ENCODE results near the gene VPS37D. TPM values are rescaled to one million over a fixed set of nuclear protein-coding genes. Genes with fewer than 3 reads are reported as not detected.

VPS37D gene
- total and polyA plus RNA-seq, 8 donors: 0.55 to 2.4 (median 2.2) TPM; not detected in 4

DNA sequence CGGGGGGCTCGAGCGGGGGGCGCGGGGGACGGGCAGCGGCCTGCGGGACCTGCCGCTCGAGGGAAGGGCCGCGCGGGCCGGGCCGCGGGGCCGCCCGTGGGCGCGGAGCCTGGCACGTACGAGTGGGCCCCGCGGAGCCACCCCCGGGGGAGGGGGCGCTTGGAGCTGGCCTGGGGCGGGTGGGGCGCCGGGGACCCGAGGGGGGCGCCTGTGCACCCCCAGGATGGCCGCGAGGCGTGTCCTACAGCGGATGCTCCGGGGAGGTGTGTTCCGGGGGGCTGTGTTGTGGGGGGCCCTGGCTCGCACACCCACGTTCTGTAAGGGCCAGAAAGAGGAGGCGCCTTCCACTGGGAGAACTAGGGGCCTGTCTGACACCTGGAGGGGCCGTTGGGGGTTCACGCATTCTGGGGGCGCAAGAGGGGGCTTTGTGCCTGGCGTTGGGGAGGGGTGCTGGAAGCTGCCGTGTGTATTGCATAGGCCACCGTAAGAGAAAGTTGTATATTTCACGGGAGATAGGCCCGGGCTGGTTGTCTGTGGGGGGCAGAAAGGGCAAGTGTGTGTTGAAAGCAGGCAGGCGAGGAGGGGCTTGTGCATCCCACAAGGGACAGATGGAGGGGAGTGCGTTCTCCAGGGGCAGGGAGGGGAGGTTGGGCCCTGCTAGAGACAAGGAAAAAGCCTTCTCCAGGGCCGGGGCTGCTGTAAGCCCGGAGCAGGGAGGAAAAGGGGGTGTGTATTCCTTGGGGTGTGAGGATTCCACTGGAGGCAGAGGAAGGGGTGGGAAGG lies 663 bp downstream of the VPS37D start:
- intact Hi-C loops (cut with DNase I; ENCODE audit: low total_unique reads): no loop called here
- WGBS, 5 donors: 1 to 5% (median 2%) methylated on average over 12 to 52 of the region's 52 CpGs

DNA sequence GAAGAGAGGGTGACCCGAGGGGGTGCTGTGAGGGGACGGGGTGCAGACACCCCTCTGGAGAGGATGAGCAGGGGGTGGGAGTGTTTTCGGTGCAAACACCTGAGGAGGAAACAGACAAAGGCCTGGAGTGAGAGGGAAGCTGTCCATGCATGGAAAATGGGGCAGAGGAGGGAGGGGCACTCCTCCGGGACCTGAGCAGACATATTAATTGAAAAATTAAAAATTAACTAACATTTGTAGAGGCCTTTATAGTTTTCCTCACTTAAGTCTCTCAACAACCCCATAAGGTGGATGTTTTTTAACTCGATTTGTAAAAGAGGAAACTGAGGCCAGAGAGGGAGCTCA lies 1.2 kb downstream of the VPS37D start:
- Histone ChIP-seq H3K4me3 (peak overlapping the region; percentile 64 to 85 (median 66)), H3K36me3 (no peaks in the 10 kb centered on the region)
- TF ChIP-seq POLR2AphosphoS5 (IDR thresholded peaks at IDR 0.05) (no peak), EP300 (IDR thresholded peaks at IDR 0.05) (no peak), POLR2A (IDR thresholded peaks at IDR 0.05) (no peak)
- TF ChIP-seq, protein P1, sequence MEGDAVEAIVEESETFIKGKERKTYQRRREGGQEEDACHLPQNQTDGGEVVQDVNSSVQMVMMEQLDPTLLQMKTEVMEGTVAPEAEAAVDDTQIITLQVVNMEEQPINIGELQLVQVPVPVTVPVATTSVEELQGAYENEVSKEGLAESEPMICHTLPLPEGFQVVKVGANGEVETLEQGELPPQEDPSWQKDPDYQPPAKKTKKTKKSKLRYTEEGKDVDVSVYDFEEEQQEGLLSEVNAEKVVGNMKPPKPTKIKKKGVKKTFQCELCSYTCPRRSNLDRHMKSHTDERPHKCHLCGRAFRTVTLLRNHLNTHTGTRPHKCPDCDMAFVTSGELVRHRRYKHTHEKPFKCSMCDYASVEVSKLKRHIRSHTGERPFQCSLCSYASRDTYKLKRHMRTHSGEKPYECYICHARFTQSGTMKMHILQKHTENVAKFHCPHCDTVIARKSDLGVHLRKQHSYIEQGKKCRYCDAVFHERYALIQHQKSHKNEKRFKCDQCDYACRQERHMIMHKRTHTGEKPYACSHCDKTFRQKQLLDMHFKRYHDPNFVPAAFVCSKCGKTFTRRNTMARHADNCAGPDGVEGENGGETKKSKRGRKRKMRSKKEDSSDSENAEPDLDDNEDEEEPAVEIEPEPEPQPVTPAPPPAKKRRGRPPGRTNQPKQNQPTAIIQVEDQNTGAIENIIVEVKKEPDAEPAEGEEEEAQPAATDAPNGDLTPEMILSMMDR (IDR thresholded peaks at IDR 0.05): no peak

More for the DNA sequence above, 663 bp downstream of the VPS37D start:
- H3K9me3 ChIP-seq: peaks cover 0 to 2% (median 1%) of the 10 kb centered on the region in 4 donors
- peaks cover 18 to 27% (median 22%) of the 10 kb centered on the region in 4 donors for H3K4me1 ChIP-seq
- H3K36me3 ChIP-seq: no peaks in the 10 kb centered on the region
- TF ChIP-seq EP300 (IDR thresholded peaks at IDR 0.05) (no peak), POLR2A (IDR thresholded peaks at IDR 0.05) (no peak), POLR2AphosphoS5 (IDR thresholded peaks at IDR 0.05) (no peak)
- TF ChIP-seq, protein P1 (IDR thresholded peaks at IDR 0.05): no peak
- DNase-seq: peak in 1 of 2 donors; percentile 56
- peaks cover 0 to 20% (median 5%) of the 10 kb centered on the region in 3 donors for H3K27me3 ChIP-seq
- peak overlapping the region; percentile 64 to 85 (median 66) for H3K4me3 ChIP-seq
- H3K27ac ChIP-seq: peak overlapping the region in 2 of 5 donors; percentile 67 to 77

DNA sequence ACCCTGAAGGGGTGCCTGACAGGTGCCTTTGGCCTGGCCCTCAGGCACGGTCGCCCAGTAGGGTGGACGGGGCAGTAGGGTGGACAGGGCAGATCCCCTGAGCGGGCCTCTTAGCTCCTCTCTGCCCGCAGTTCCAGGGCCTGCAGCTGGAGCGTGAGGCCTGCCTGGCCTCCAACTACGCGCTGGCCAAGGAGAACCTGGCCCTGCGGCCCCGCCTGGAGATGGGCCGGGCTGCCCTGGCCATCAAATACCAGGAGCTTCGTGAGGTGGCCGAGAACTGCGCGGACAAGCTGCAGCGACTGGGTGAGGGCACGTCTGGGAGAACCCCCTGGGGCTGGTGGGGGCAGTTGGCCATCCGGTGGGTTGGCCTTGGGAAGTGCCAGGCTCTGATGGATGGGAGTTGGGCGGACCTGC lies 1.7 kb downstream of the VPS37D start:
- H3K9me3 ChIP-seq: no peaks in the 10 kb centered on the region
- intact Hi-C loops (cut with DNase I; ENCODE audit: low total_unique reads): no loop called here
- H3K4me3 ChIP-seq: peak overlapping the region in 1 of 4 donors; percentile 64
- TF ChIP-seq, protein P1 (IDR thresholded peaks at IDR 0.05): no peak
- TF ChIP-seq POLR2A (IDR thresholded peaks at IDR 0.05) (no peak), EP300 (IDR thresholded peaks at IDR 0.05) (no peak), POLR2AphosphoS5 (IDR thresholded peaks at IDR 0.05) (no peak)
- 68 to 82% (median 74%) methylated on average over 7 to 19 of the region's 19 CpGs for WGBS, 5 donors
- H3K27me3 ChIP-seq: peaks cover 0 to 15% (median 5%) of the 10 kb centered on the region in 3 donors
- no peak overlapping the region for H3K27ac ChIP-seq
- H3K36me3 ChIP-seq: no peaks in the 10 kb centered on the region
- H3K4me1 ChIP-seq: peaks cover 18 to 27% (median 22%) of the 10 kb centered on the region in 4 donors
- peak in 1 of 2 donors; percentile 39 for DNase-seq

More for the DNA sequence above, 1.2 kb downstream of the VPS37D start:
- intact Hi-C loops (cut with DNase I; ENCODE audit: low total_unique reads): no loop called here
- H3K27me3 ChIP-seq: peaks cover 0 to 17% (median 5%) of the 10 kb centered on the region in 3 donors
- peak overlapping the region in 2 of 5 donors; percentile 67 to 77 for H3K27ac ChIP-seq
- DNase-seq: no peak
- 16 to 30% (median 27%) methylated on average over 5 of the region's 5 CpGs for WGBS, 5 donors
- H3K9me3 ChIP-seq: no peaks in the 10 kb centered on the region
- H3K4me1 ChIP-seq: peaks cover 18 to 27% (median 22%) of the 10 kb centered on the region in 4 donors

DNA sequence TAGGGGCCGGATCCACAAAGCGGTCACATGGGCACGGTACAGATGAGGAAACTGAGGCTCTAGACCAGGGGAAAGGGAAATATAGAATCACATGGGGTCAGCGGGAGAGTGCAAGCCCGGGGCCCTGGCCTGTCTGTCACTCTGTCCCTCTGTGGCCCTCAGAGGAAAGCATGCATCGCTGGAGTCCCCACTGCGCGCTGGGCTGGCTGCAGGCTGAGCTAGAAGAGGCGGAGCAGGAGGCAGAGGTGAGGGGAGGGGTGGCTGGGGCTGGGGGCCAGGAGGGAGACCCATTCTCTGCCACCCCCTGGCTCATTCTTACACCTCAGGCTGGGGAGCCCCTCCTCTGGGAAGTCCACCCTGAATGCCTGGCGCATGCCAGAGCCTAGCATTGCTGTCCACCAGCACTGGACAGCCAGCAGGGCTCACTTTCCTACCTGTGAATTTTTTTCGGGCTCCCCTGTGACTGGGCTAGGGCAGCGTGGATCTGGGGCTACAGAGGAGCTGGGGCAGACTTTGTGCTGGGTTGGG lies 2.3 kb downstream of the VPS37D start:
- Histone ChIP-seq H3K27ac (no peak overlapping the region), H3K36me3 (no peaks in the 10 kb centered on the region), H3K27me3 (peaks cover 0 to 15% (median 5%) of the 10 kb centered on the region in 3 donors), H3K9me3 (no peaks in the 10 kb centered on the region), H3K4me3 (no peak overlapping the region), H3K4me1 (peaks cover 18 to 27% (median 22%) of the 10 kb centered on the region in 4 donors)
- no peak for DNase-seq
- intact Hi-C loops (cut with DNase I; ENCODE audit: low total_unique reads): no loop called here
- no peak for TF ChIP-seq POLR2A (IDR thresholded peaks at IDR 0.05)
- TF ChIP-seq, protein P1 (IDR thresholded peaks at IDR 0.05): no peak
- no peak for TF ChIP-seq EP300 (IDR thresholded peaks at IDR 0.05)
- no peak for TF ChIP-seq POLR2AphosphoS5 (IDR thresholded peaks at IDR 0.05)
- 79 to 92% (median 84%) methylated on average over 12 of the region's 12 CpGs for WGBS, 5 donors

All from stomach (tissue), 9 donors.